Lung (tissue), 12 donors: ENCODE results near the gene MYO7A. TPM values are rescaled to one million over a fixed set of nuclear protein-coding genes. Genes with fewer than 3 reads are reported as not detected.

Experiments used
- ATAC-seq: fragments of 200-7000 bp; cut with Tn5 transposase; one replicate; pipeline ENCODE4 v1.9.1; 2020; ENCODE audit warnings: moderate number of reproducible peaks; ENCODE audit not compliant: insufficient read depth, low FRiP score
- DNase-seq, 3 donors: peaks; one replicate each; pipeline ENCODE4 v3.0.0-alpha.2; 2013 to 2017
- H3K27ac ChIP-seq, 2 donors: one replicate each; pipeline ENCODE4 v1.5.1; 2013; ENCODE audit warnings: mild to moderate bottlenecking in 2 of 2, moderate library complexity in 2 of 2, control low read depth in 1 of 2, inconsistent platforms in 1 of 2, low read depth in 1 of 2, low read length in 1 of 2
- H3K27me3 ChIP-seq, 3 donors: one replicate each; pipeline ENCODE4 v1.5.1; 2013; ENCODE audit warnings: low read length in 2 of 3; ENCODE audit not compliant: control insufficient read depth in 3 of 3, insufficient read depth in 3 of 3
- H3K36me3 ChIP-seq, 4 donors: one replicate each; pipeline ENCODE4 v1.5.1; 2013; ENCODE audit warnings: low read length in 4 of 4, mild to moderate bottlenecking in 1 of 4, moderate library complexity in 1 of 4; ENCODE audit not compliant: control insufficient read depth in 4 of 4, insufficient read depth in 4 of 4
- H3K4me1 ChIP-seq, 5 donors: one replicate each; pipeline ENCODE4 v1.5.1; 2013; ENCODE audit warnings: low read length in 5 of 5, mild to moderate bottlenecking in 2 of 5, moderate library complexity in 1 of 5; ENCODE audit not compliant: control insufficient read depth in 5 of 5, insufficient read depth in 5 of 5
- H3K4me3 ChIP-seq: one replicate; pipeline ENCODE4 v1.5.1; 2013; ENCODE audit warnings: mild to moderate bottlenecking, control low read depth, moderate library complexity
- H3K9ac ChIP-seq, 2 donors: one replicate each; pipeline ENCODE4 v1.5.1; 2013; ENCODE audit warnings: low read length in 2 of 2, control low read depth in 1 of 2; ENCODE audit not compliant: insufficient read depth in 1 of 2
- H3K9me3 ChIP-seq, 4 donors: one replicate each; pipeline ENCODE4 v1.5.1; 2013; ENCODE audit warnings: low read length in 3 of 4, mild to moderate bottlenecking in 1 of 4, moderate library complexity in 1 of 4; ENCODE audit not compliant: control insufficient read depth in 4 of 4, insufficient read depth in 3 of 4
- CTCF ChIP-seq: IDR thresholded peaks from 2 replicates; pipeline ENCODE4 v1.5.1; 2012; ENCODE audit warnings: mild to moderate bottlenecking; ENCODE audit errors: control extremely low read depth, extremely low read depth
- WGBS, 2 donors: extraction: QIAGEN DNeasy Blood & Tissue Kit; methylation state at CpG; one replicate each; pipeline ENCODE4 v1.1.7; 2013; 5-methylcytosine and 5-hydroxymethylcytosine counted together
- polyA plus RNA-seq, 2 donors: library from polyadenylated mRNA; stranded (reverse); fragments of 200-250 nt; gene quantifications; one replicate each; pipeline ENCODE4 v1.2.1, GENCODE V29; 2013
- total RNA-seq, 2 donors: library from RNA; depleted of rRNA in 1 of 2; stranded (reverse); fragments of >200 nt in 1 of 2; gene quantifications; one replicate each; pipeline ENCODE4 v1.2.1, GENCODE V29; 2014 to 2021
- donor health status: control.
- donor health status: control.
- donor health status: Bipolar disorder and iron deficiency.
- donor health status: healthy.
- donor health status: DM: yes; HTN: yes; CAD: no.

MYO7A gene
- total and polyA plus RNA-seq, 4 donors: 1.8 to 10.2 (median 6.3) TPM

GRCh38 chr11:77156396-77157195 is 28.6 kb downstream of the MYO7A start:
- Histone ChIP-seq H3K27ac (no peak overlapping the region), H3K9me3 (no peaks in the 10 kb centered on the region), H3K9ac (no peak overlapping the region), H3K36me3 (no peaks in the 10 kb centered on the region), H3K4me1 (peaks cover 0 to 4% (median 3%) of the 10 kb centered on the region in 5 donors), H3K27me3 (no peaks in the 10 kb centered on the region), H3K4me3 (no peak overlapping the region)
- no peak for TF ChIP-seq CTCF
- ATAC-seq: no peak
- no peak for DNase-seq
- 95 to 96% methylated on average over 26 of the region's 26 CpGs for WGBS, 2 donors

- ATAC-seq (no peak), DNase-seq (no peak)
- no peak for TF ChIP-seq CTCF
- Histone ChIP-seq H3K4me1 (peaks cover 0 to 3% (median 0%) of the 10 kb centered on the region in 5 donors), H3K9ac (no peak overlapping the region), H3K9me3 (no peaks in the 10 kb centered on the region), H3K27me3 (no peaks in the 10 kb centered on the region), H3K36me3 (no peaks in the 10 kb centered on the region), H3K4me3 (no peak overlapping the region), H3K27ac (no peak overlapping the region)
- WGBS, 2 donors: 90 to 93% methylated on average over 19 of the region's 19 CpGs
These were observed 30.1 kb downstream of the MYO7A start for GRCh38 chr11:77158041-77158695.

- no peak for ATAC-seq
- 84 to 87% methylated on average over 4 of the region's 4 CpGs for WGBS, 2 donors
- no peak for TF ChIP-seq CTCF
- no peak overlapping the region for H3K4me3 ChIP-seq
- no peak for DNase-seq
- no peaks in the 10 kb centered on the region for H3K36me3 ChIP-seq
- H3K9ac ChIP-seq: no peak overlapping the region
- H3K27ac ChIP-seq: no peak overlapping the region
- H3K27me3 ChIP-seq: no peaks in the 10 kb centered on the region
- H3K4me1 ChIP-seq: peaks cover 0 to 3% (median 0%) of the 10 kb centered on the region in 5 donors
- no peaks in the 10 kb centered on the region for H3K9me3 ChIP-seq
These were observed 31.3 kb downstream of the MYO7A start for GRCh38 chr11:77159219-77159936.
